GM23338 (cell line): Measurements from ENCODE around the gene DCAF4L1. TPM values are rescaled to one million over a fixed set of nuclear protein-coding genes. Genes with fewer than 3 reads are reported as not detected.

Source experiments
- ATAC-seq: fragments of 200-7000 bp; cut with Tn5 transposase; 3 replicates; pipeline ENCODE4 v1.9.1; 2020
- DNase-seq: peaks from one replicate; pipeline ENCODE4 v3.0.0-alpha.2; 2015; ENCODE audit warnings: low spot score
- H2AFZ ChIP-seq: fragments of 200-600 bp; sonication (generic); 2 replicates; pipeline ENCODE4 v1.8.0; 2016; ENCODE audit warnings: antibody characterized with exemption, mild to moderate bottlenecking, moderate library complexity
- H3F3A ChIP-seq: fragments of 200-600 bp; sonication (generic); replicated peaks from 2 replicates; pipeline ENCODE4 v1.8.0; 2017; ENCODE audit warnings: antibody characterized with exemption, mixed run types, low read depth
- H3K27ac ChIP-seq: fragments of 200-600 bp; sonication (generic); 2 replicates; pipeline ENCODE4 v1.6.1; 2016; ENCODE audit warnings: low read depth
- H3K27me3 ChIP-seq: fragments of 200-600 bp; sonication (generic); 2 replicates; pipeline ENCODE4 v1.8.0; 2016; ENCODE audit warnings: mild to moderate bottlenecking, mixed run types, moderate library complexity; ENCODE audit not compliant: insufficient read depth
- H3K36me3 ChIP-seq: fragments of 200-600 bp; sonication (generic); 2 replicates; pipeline ENCODE4 v1.8.0; 2016; ENCODE audit warnings: mild to moderate bottlenecking; ENCODE audit not compliant: insufficient read depth
- H3K4me1 ChIP-seq: fragments of 200-600 bp; sonication (generic); 2 replicates; pipeline ENCODE4 v1.8.0; 2016; ENCODE audit warnings: mild to moderate bottlenecking, moderate library complexity; ENCODE audit not compliant: insufficient read depth
- H3K4me2 ChIP-seq: fragments of 200-600 bp; sonication (generic); 2 replicates; pipeline ENCODE4 v1.7.1; 2017; ENCODE audit warnings: mixed run types
- H3K4me3 ChIP-seq: fragments of 200-600 bp; sonication (generic); 2 replicates; pipeline ENCODE4 v1.6.1; 2016; ENCODE audit warnings: mixed run types
- H3K79me2 ChIP-seq: fragments of 200-600 bp; sonication (generic); replicated peaks from 2 replicates; pipeline ENCODE4 v1.8.0; 2017; ENCODE audit warnings: mild to moderate bottlenecking; ENCODE audit not compliant: insufficient read depth
- H3K9me2 ChIP-seq: fragments of 200-600 bp; sonication (generic); 2 replicates; pipeline ENCODE4 v1.8.0; 2017; ENCODE audit not compliant: insufficient read depth
- H4K20me1 ChIP-seq: fragments of 200-600 bp; sonication (generic); replicated peaks from 2 replicates; pipeline ENCODE4 v1.8.0; 2017; ENCODE audit warnings: mild to moderate bottlenecking; ENCODE audit not compliant: insufficient read depth
- H3K27ac Mint-ChIP-seq: 2 replicates; pipeline ENCODE4 v1.8.0; 2020; ENCODE audit warnings: inconsistent platforms, mild to moderate bottlenecking, moderate library complexity, mixed read lengths
- H3K27me3 Mint-ChIP-seq: 3 replicates; pipeline ENCODE4 v1.8.0; 2022; ENCODE audit warnings: low read depth, mild to moderate bottlenecking, moderate library complexity, mixed read lengths, inconsistent platforms; ENCODE audit not compliant: insufficient read depth, poor library complexity
- H3K36me3 Mint-ChIP-seq: 3 replicates; pipeline ENCODE4 v1.8.0; 2021; ENCODE audit warnings: low read depth, mild to moderate bottlenecking, inconsistent platforms, moderate library complexity, mixed read lengths
- H3K4me1 Mint-ChIP-seq: 3 replicates; pipeline ENCODE4 v1.8.0; 2020; ENCODE audit warnings: mild to moderate bottlenecking, inconsistent platforms, mixed read lengths
- H3K4me3 Mint-ChIP-seq: 3 replicates; pipeline ENCODE4 v1.8.0; 2021; ENCODE audit warnings: moderate library complexity, mild to moderate bottlenecking, inconsistent platforms, mixed read lengths
- H3K9me3 Mint-ChIP-seq: 3 replicates; pipeline ENCODE4 v1.8.0; 2020; ENCODE audit warnings: moderate library complexity, mild to moderate bottlenecking, inconsistent platforms, mixed read lengths
- CREB1 ChIP-seq: fragments of 250-450 bp; sonication (Bioruptor Pico); IDR thresholded peaks from 2 replicates; pipeline ENCODE4 v1.5.0; 2020; ENCODE audit warnings: low read depth, mild to moderate bottlenecking, moderate library complexity
- CTCF ChIP-seq, 2 experiments: fragments of 200-600 bp in 1 of 2; sonication (generic) in 1 of 2; conservative IDR thresholded peaks; 2 replicates each; pipeline versions ENCODE4 v1.5.1 to v1.6.1; 2016 to 2017; ENCODE audit warnings: antibody characterized with exemption in 2 of 2, low read depth in 2 of 2, mild to moderate bottlenecking in 2 of 2, moderate library complexity in 1 of 2
- JUNB ChIP-seq: IDR thresholded peaks from one replicate; pipeline ENCODE4 v1.6.1; 2016; ENCODE audit warnings: antibody characterized with exemption; ENCODE audit not compliant: unreplicated experiment
- STAT1 ChIP-seq: IDR thresholded peaks from one replicate; pipeline ENCODE4 v1.6.1; 2016; ENCODE audit warnings: antibody characterized with exemption; ENCODE audit not compliant: unreplicated experiment
- ZNF114 ChIP-seq: fragments of 250-450 bp; sonication (Bioruptor Pico); IDR thresholded peaks from 2 replicates; pipeline ENCODE4 v1.5.0; 2020; ENCODE audit warnings: mild to moderate bottlenecking, moderate library complexity
- ZNF331 ChIP-seq: fragments of 250-450 bp; sonication (Bioruptor Pico); IDR thresholded peaks from 2 replicates; pipeline ENCODE4 v1.5.0; 2020; ENCODE audit warnings: low read depth, mild to moderate bottlenecking, moderate library complexity
- polyA plus RNA-seq: library from polyadenylated mRNA; unstranded; fragments of >200 nt; fragmentation: Nextera tagmentation; extraction: Ambion mirVana; gene quantifications from 2 replicates; pipeline ENCODE4 v1.2.1, GENCODE V29; 2016
- total RNA-seq: library from RNA; depleted of rRNA; stranded (reverse); fragments of >200 nt; shearing (Covaris generic); gene quantifications from 2 replicates; pipeline ENCODE4 v1.2.3, GENCODE V29; 2014
- TF ChIP-seq, protein P1 (sequence below): IDR thresholded peaks from one replicate; pipeline ENCODE4 v1.6.1; 2018; ENCODE audit warnings: antibody characterized with exemption; ENCODE audit not compliant: unreplicated experiment

Gene DCAF4L1
- total and polyA plus RNA-seq, 2 experiments from 2014 or later, result 0.55 to 0.63 TPM

- peak overlapping the region; percentile 95 for H3K4me2 ChIP-seq
- peak overlapping the region; percentile 91 for H3K27ac ChIP-seq
- H3K36me3 Mint-ChIP-seq, result peaks cover 35% of the 10 kb centered on the region
- peaks cover 52% of the 10 kb centered on the region for H3K79me2 ChIP-seq
- H3K9me3 Mint-ChIP-seq, result no peaks in the 10 kb centered on the region
- H3K4me1 ChIP-seq, result peaks cover 14% of the 10 kb centered on the region
- peaks cover 19% of the 10 kb centered on the region; the same call in 2 of the 3 replicates for H3K4me1 Mint-ChIP-seq
- peak overlapping the region; percentile 92 for H3K4me3 ChIP-seq
- H2AFZ ChIP-seq, result peak overlapping the region; percentile 95; the same call in 1 of the 2 replicates
- H3K36me3 ChIP-seq, result peaks cover 9% of the 10 kb centered on the region; the same call in 1 of the 2 replicates
- DNase-seq, result no peak
- no peaks in the 10 kb centered on the region for H3K9me2 ChIP-seq
- peak; percentile 18; the same call in 1 of the 3 replicates for ATAC-seq
- H3K27ac Mint-ChIP-seq, result peak overlapping the region; percentile 97
- 0 out of 2 replicates have a peak, but pooled peaks cover 5% of the 10 kb centered on the region for H4K20me1 ChIP-seq
- peak overlapping the region; percentile 98 for H3K4me3 Mint-ChIP-seq
- H3K27me3 Mint-ChIP-seq, result peaks cover 6% of the 10 kb centered on the region
- no peak for TF ChIP-seq ZNF331 (CRISPR knock-in tag)
- TF ChIP-seq, protein P1, sequence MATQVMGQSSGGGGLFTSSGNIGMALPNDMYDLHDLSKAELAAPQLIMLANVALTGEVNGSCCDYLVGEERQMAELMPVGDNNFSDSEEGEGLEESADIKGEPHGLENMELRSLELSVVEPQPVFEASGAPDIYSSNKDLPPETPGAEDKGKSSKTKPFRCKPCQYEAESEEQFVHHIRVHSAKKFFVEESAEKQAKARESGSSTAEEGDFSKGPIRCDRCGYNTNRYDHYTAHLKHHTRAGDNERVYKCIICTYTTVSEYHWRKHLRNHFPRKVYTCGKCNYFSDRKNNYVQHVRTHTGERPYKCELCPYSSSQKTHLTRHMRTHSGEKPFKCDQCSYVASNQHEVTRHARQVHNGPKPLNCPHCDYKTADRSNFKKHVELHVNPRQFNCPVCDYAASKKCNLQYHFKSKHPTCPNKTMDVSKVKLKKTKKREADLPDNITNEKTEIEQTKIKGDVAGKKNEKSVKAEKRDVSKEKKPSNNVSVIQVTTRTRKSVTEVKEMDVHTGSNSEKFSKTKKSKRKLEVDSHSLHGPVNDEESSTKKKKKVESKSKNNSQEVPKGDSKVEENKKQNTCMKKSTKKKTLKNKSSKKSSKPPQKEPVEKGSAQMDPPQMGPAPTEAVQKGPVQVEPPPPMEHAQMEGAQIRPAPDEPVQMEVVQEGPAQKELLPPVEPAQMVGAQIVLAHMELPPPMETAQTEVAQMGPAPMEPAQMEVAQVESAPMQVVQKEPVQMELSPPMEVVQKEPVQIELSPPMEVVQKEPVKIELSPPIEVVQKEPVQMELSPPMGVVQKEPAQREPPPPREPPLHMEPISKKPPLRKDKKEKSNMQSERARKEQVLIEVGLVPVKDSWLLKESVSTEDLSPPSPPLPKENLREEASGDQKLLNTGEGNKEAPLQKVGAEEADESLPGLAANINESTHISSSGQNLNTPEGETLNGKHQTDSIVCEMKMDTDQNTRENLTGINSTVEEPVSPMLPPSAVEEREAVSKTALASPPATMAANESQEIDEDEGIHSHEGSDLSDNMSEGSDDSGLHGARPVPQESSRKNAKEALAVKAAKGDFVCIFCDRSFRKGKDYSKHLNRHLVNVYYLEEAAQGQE, result no peak
- H3F3A ChIP-seq, result no peaks in the 10 kb centered on the region
- no peaks in the 10 kb centered on the region for H3K27me3 ChIP-seq
These were observed 45.9 kb upstream of the DCAF4L1 start for GRCh38 chr4:41935652-41936021.

DNA sequence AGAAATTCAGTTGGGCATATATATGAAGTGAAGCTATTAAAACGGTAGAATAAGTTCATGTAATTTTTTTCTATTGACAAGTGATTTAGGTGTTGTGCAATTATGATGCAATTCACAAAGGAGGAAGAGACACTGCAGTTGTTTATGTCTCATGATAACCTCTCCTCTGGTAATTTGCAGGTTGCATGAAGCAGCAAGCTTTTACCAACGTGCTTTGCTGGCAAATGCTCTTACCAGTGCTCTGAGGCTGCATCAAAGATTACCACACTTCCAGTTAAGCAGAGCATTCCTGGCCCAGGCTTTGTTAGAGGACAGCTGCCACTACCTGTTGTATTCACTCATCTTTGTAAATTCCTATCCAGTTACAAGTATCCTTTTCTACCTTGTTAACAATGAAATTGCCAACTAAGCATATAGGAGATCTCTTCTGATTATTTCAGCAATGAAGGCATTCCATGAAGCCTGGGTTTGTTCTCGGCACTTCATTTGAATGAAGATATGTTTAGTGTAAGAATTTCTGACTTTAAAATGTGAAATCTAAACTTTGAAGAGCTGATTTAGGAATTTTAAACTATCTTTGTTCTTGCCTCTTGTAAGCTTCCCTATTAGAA, 42.4 kb upstream of the DCAF4L1 start:
- H3K4me3 ChIP-seq, result no peak overlapping the region
- H3K4me1 Mint-ChIP-seq, result peaks cover 19% of the 10 kb centered on the region; the same call in 2 of the 3 replicates
- no peaks in the 10 kb centered on the region for H3F3A ChIP-seq
- H3K4me2 ChIP-seq, result no peak overlapping the region
- H4K20me1 ChIP-seq, result peaks cover 5% of the 10 kb centered on the region; the same call in 1 of the 2 replicates
- DNase-seq, result peak; percentile 9
- H3K79me2 ChIP-seq, result peaks cover 76% of the 10 kb centered on the region
- H3K27me3 ChIP-seq, result no peaks in the 10 kb centered on the region
- H3K4me1 ChIP-seq, result peaks cover 14% of the 10 kb centered on the region
- H3K9me2 ChIP-seq, result no peaks in the 10 kb centered on the region
- no peak for ATAC-seq
- no peak overlapping the region for H3K27ac Mint-ChIP-seq
- peaks cover 45% of the 10 kb centered on the region for H3K36me3 Mint-ChIP-seq
- H3K9me3 Mint-ChIP-seq, result no peaks in the 10 kb centered on the region
- H3K27me3 Mint-ChIP-seq, result peaks cover 6% of the 10 kb centered on the region
- H3K27ac ChIP-seq, result no peak overlapping the region
- H3K36me3 ChIP-seq, result peaks cover 26% of the 10 kb centered on the region; the same call in 1 of the 2 replicates
- H2AFZ ChIP-seq, result no peak overlapping the region
- H3K4me3 Mint-ChIP-seq, result no peak overlapping the region
- no peak for TF ChIP-seq ZNF114 (CRISPR knock-in tag)
- TF ChIP-seq CREB1 (CRISPR knock-in tag), result no peak
- TF ChIP-seq STAT1, result no peak
- no peak for TF ChIP-seq CTCF (conservative IDR thresholded peaks at IDR 0.05; ENCODE audit: low read depth in 2 of 2)
- TF ChIP-seq, protein P1, result no peak
- TF ChIP-seq JUNB, result no peak
